GM12878 (cell line): ENCODE data around the gene RENBP. TPM values are rescaled to one million over a fixed set of nuclear protein-coding genes. Genes with fewer than 3 reads are reported as not detected.

Experiments used
- ATAC-seq: fragments of 200-7000 bp; cut with Tn5 transposase; 3 replicates; pipeline ENCODE4 v1.9.1; 2020; ENCODE audit warnings: mild to moderate bottlenecking, moderate library complexity
- BruUV-seq: library from RNA; stranded (reverse); fragments of 400-500 nt; replicated peaks from 2 replicates; lab custom pipeline; 2021; lab: Mats Ljungman, UMichigan
- CTCF ChIA-PET: fragments of 300-600 bp; sonication (Branson Sonifier 250); formaldehyde crosslinking; extraction: SDS; loops from one replicate; lab custom pipeline; 2021; ENCODE audit warnings: inconsistent platforms; lab: Yijun Ruan, JAX
- POLR2A ChIA-PET: fragments of 350-600 bp; formaldehyde crosslinking; extraction: SDS; loops from one replicate; lab custom pipeline; 2021; ENCODE audit warnings: inconsistent platforms; lab: Charles Lee
- RAD21 ChIA-PET: fragments of 300-600 bp; sonication (Branson Sonifier 250); formaldehyde crosslinking; loops from one replicate; lab custom pipeline; 2023; ENCODE audit warnings: antibody characterized with exemption; ENCODE audit not compliant: unreplicated experiment; lab: Charles Lee
- SMC1A ChIA-PET: fragments of 300-600 bp; sonication (Branson Sonifier 250); formaldehyde crosslinking; loops from one replicate; lab custom pipeline; 2023; ENCODE audit not compliant: unreplicated experiment, uncharacterized antibody; lab: Charles Lee
- DNase-seq: peaks from one replicate; pipeline ENCODE4 v3.0.0-alpha.2; 2011; ENCODE audit warnings: low read depth, low spot score
- FAIRE-seq: peaks from 3 replicates; lab custom pipeline; 2011; peaks lifted over from hg19 to GRCh38; lab: Jason Lieb, UNC
- H2AFZ ChIP-seq: 2 replicates; pipeline ENCODE4 v1.6.0; 2011; ENCODE audit warnings: low read depth, low read length, control low read depth; ENCODE audit not compliant: control insufficient read depth
- H3K27ac ChIP-seq: 2 replicates; pipeline ENCODE4 v1.5.1; 2011; ENCODE audit warnings: control low read depth; ENCODE audit not compliant: control insufficient read depth, insufficient read depth
- H3K27me3 ChIP-seq, 2 experiments: replicated peaks in 1 of 2; 2 replicates each; pipeline versions ENCODE4 v1.6.0 to v1.6.1; 2011; ENCODE audit warnings: low read length in 1 of 2; ENCODE audit not compliant: control insufficient read depth in 2 of 2, insufficient read depth in 2 of 2
- H3K36me3 ChIP-seq, 2 experiments: 2 replicates each; pipeline ENCODE4 v1.5.1; 2011; ENCODE audit warnings: low read length in 1 of 2; ENCODE audit not compliant: control insufficient read depth in 2 of 2, insufficient read depth in 2 of 2
- H3K4me1 ChIP-seq: 2 replicates; pipeline ENCODE4 v1.6.1; 2011; ENCODE audit warnings: mild to moderate bottlenecking, low read length, moderate library complexity, mixed read lengths; ENCODE audit not compliant: control insufficient read depth, insufficient read depth
- H3K4me2 ChIP-seq: 2 replicates; pipeline ENCODE4 v1.6.0; 2011; ENCODE audit warnings: control low read depth; ENCODE audit not compliant: control insufficient read depth, insufficient read depth
- H3K4me3 ChIP-seq: fragments of 200-600 bp; sonication (generic); 2 replicates; pipeline ENCODE4 v1.5.1; 2016
- H3K79me2 ChIP-seq: 2 replicates; pipeline ENCODE4 v1.6.0; 2011; ENCODE audit warnings: low read length; ENCODE audit not compliant: control insufficient read depth, insufficient read depth
- H3K9ac ChIP-seq: 2 replicates; pipeline ENCODE4 v1.8.0; 2011; ENCODE audit warnings: low read length, control low read depth, mixed read lengths; ENCODE audit not compliant: control insufficient read depth, insufficient read depth
- H3K9me3 ChIP-seq: replicated peaks from 3 replicates; pipeline ENCODE4 v1.5.1; 2011; ENCODE audit warnings: mild to moderate bottlenecking, low read length; ENCODE audit not compliant: control insufficient read depth, insufficient read depth
- H4K20me1 ChIP-seq: 2 replicates; pipeline ENCODE4 v1.6.0; 2011; ENCODE audit not compliant: control insufficient read depth, insufficient read depth
- CBX5 ChIP-seq: sonication (generic); IDR thresholded peaks from 2 replicates; pipeline ENCODE4 v1.6.1; 2016; ENCODE audit warnings: low read depth, moderate library complexity, mild to moderate bottlenecking, inconsistent platforms
- SMARCA5 ChIP-seq: fragments of 450-650 bp; IDR thresholded peaks from 2 replicates; pipeline ENCODE4 v1.6.1; 2017; ENCODE audit warnings: mild to moderate bottlenecking
- ZNF24 ChIP-seq: fragments of 450-650 bp; IDR thresholded peaks from 2 replicates; pipeline ENCODE4 v1.6.1; 2017; ENCODE audit warnings: antibody characterized with exemption, mild to moderate bottlenecking
- WGBS: methylation state at CpG from one replicate; pipeline ENCODE4 v1.1.6; 2016; ENCODE audit warnings: low lambda C conversion rate; ENCODE audit not compliant: insufficient replicate concordance, insufficient coverage; ENCODE audit errors: missing lambda C conversion rate; 5-methylcytosine and 5-hydroxymethylcytosine counted together
- in situ Hi-C: fragments of 300-500 bp; cut with MboI; formaldehyde crosslinking; loops from 9 replicates; pipeline ENCODE4 v1.14.3; 2018; ENCODE audit warnings: mixed read lengths
- intact Hi-C: fragments of 100-400 bp; cut with micrococcal nuclease; formaldehyde crosslinking; loops from one replicate; pipeline ENCODE4 v1.14.2; 2022; ENCODE audit not compliant: unreplicated experiment
- polyA plus RNA-seq, 11 experiments: library from polyadenylated mRNA; depleted of rRNA in 4 of 11; unstranded in 6 of 11; stranded (reverse) in 5 of 11; fragments of >200 nt; fragmentation: Nextera tagmentation in 4 of 11; fragmentation: Illumina TruSeq in 1 of 11; extraction: Ambion mirVana in 4 of 11; extraction: Trizol in 1 of 11; gene quantifications; 1 replicate in 1 of 11; 2 replicates in 10 of 11; pipeline versions ENCODE4 v1.2.1 to v1.2.3, GENCODE V29; 2011 to 2016; ENCODE audit warnings: inconsistent platforms in 2 of 11, missing spikeins in 2 of 11, low read depth in 1 of 11
- total RNA-seq, 4 experiments: library from RNA; depleted of rRNA in 3 of 4; stranded (reverse); fragments of >200 nt in 3 of 4; fragmentation: Illumina TruSeq in 1 of 4; extraction: Trizol in 1 of 4; gene quantifications; 2 replicates each; pipeline versions ENCODE4 v1.2.1 to v1.2.3, GENCODE V29; 2013 to 2021
- TF ChIP-seq, protein P1 (sequence below): fragments of 450-650 bp; IDR thresholded peaks from 2 replicates; pipeline ENCODE4 v1.6.1; 2017; ENCODE audit warnings: mild to moderate bottlenecking, low read depth, inconsistent platforms; ENCODE audit not compliant: poor library complexity, severe bottlenecking

Gene RENBP
- total and polyA plus RNA-seq, 10 of the 15 experiments (the other 5 are each of a cell fraction or from before 2014, with no cell fraction given) = 0.36 to 4.9 (median 1.8) TPM; not detected in 3

- TF ChIP-seq SMARCA5 = no peak
- no peak for TF ChIP-seq ZNF24
- TF ChIP-seq, protein P1, sequence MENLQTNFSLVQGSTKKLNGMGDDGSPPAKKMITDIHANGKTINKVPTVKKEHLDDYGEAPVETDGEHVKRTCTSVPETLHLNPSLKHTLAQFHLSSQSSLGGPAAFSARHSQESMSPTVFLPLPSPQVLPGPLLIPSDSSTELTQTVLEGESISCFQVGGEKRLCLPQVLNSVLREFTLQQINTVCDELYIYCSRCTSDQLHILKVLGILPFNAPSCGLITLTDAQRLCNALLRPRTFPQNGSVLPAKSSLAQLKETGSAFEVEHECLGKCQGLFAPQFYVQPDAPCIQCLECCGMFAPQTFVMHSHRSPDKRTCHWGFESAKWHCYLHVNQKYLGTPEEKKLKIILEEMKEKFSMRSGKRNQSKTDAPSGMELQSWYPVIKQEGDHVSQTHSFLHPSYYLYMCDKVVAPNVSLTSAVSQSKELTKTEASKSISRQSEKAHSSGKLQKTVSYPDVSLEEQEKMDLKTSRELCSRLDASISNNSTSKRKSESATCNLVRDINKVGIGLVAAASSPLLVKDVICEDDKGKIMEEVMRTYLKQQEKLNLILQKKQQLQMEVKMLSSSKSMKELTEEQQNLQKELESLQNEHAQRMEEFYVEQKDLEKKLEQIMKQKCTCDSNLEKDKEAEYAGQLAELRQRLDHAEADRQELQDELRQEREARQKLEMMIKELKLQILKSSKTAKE = no peak
Observed at GRCh38 chrX:153913701-153914100, 30.7 kb downstream of the RENBP start (continued).

DNA sequence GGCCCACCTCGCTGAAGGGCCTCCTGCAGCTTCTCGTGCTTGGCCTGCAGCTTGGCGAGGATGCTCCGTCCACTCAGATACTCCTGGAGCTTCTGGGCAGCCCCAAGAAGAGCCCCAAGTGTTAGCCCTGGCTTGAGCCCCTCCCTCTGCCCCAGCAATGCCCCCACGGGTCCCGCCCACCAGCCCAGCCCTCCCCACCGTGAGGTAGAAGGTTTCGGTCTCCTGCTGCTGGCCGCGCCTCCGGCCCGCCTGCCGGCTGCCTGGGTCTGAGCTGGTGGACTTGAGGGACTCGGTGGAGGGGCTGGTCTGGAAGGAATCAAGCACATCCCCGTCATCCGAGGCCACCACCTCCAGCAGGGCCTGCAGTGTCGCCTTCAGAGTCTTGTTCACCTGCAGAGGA is 31.2 kb downstream of the RENBP start:
- no TSS peak for BruUV-seq
- no peak overlapping the region for H2AFZ ChIP-seq
- WGBS = 83% methylated on average over 15 of the region's 17 CpGs
- ATAC-seq (no peak), FAIRE-seq (no peak), DNase-seq (no peak)
- intact Hi-C loops (no loop called here), in situ Hi-C loops (no loop called here)
- H4K20me1 ChIP-seq = no peaks in the 10 kb centered on the region
- H3K36me3 ChIP-seq = no peaks in the 10 kb centered on the region; a peak in 2 of 4 replicates
- no peak overlapping the region for H3K9ac ChIP-seq
- no peaks in the 10 kb centered on the region for H3K4me1 ChIP-seq
- no peaks in the 10 kb centered on the region for H3K27me3 ChIP-seq
- POLR2A ChIA-PET = no interaction called here
- no peak overlapping the region for H3K27ac ChIP-seq
- RAD21 ChIA-PET = interaction anchor here (0.7 kb wide), 1 partner anchor 126 kb away, joined by 3 read pairs; no protein-coding TSS in a partner anchor
- SMC1A ChIA-PET = interaction anchor here (0.6 kb wide), 1 partner anchor 18 kb away, joined by 4 read pairs; no protein-coding TSS in a partner anchor
- H3K9me3 ChIP-seq = no peaks in the 10 kb centered on the region
- no peak overlapping the region for H3K4me2 ChIP-seq
- TF ChIP-seq CBX5 = no peak
- H3K4me3 ChIP-seq = no peak overlapping the region
- CTCF ChIA-PET = interaction anchor here (0.9 kb wide), 1 partner anchor 10 kb away, joined by 4 read pairs; no protein-coding TSS in a partner anchor
- H3K79me2 ChIP-seq = no peaks in the 10 kb centered on the region
